Measurements from ENCODE around the gene CRACDL. TPM values are rescaled to one million over a fixed set of nuclear protein-coding genes. Genes with fewer than 3 reads are reported as not detected.
A peak's percentile ranks its signal among the peaks of the same experiment; 100 is the strongest.

CRACDL gene
- total RNA-seq, 1 donor from 2014 or later = 6.2 TPM

DNA sequence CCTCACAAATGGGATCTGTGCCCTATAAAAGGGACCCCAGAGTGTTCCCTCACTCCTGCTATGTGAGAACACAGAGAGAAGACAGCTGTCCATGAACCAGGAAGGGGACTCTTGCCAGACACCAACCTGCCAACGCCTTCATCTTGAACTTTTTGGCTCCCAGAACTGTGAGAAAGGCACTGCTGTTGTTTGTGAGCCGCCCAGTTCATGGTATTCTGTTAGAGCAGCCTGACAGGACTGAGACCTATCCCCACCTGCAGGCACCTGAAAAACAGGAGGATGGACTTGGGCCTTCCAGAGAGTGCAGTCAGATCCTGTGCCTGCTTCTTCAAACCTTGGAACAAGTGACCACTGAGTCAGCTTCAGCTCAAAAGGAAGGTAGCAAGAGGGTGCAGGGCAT lies 51.4 kb downstream of the CRACDL start:
- H3K27ac Mint-ChIP-seq = no peak overlapping the region
- no peaks in the 10 kb centered on the region for H3K4me1 Mint-ChIP-seq (ENCODE audit: unreplicated experiment)
- H3K9me3 Mint-ChIP-seq = peaks cover 13% of the 10 kb centered on the region
- peaks cover 4% of the 10 kb centered on the region for H3K27me3 Mint-ChIP-seq
- DNase-seq (ENCODE audit: extremely low spot score, unreplicated experiment) = peak; percentile 11
- H3K36me3 Mint-ChIP-seq = no peaks in the 10 kb centered on the region
- peak overlapping the region; percentile 27 for H3K4me3 Mint-ChIP-seq
- TF ChIP-seq, protein P1, sequence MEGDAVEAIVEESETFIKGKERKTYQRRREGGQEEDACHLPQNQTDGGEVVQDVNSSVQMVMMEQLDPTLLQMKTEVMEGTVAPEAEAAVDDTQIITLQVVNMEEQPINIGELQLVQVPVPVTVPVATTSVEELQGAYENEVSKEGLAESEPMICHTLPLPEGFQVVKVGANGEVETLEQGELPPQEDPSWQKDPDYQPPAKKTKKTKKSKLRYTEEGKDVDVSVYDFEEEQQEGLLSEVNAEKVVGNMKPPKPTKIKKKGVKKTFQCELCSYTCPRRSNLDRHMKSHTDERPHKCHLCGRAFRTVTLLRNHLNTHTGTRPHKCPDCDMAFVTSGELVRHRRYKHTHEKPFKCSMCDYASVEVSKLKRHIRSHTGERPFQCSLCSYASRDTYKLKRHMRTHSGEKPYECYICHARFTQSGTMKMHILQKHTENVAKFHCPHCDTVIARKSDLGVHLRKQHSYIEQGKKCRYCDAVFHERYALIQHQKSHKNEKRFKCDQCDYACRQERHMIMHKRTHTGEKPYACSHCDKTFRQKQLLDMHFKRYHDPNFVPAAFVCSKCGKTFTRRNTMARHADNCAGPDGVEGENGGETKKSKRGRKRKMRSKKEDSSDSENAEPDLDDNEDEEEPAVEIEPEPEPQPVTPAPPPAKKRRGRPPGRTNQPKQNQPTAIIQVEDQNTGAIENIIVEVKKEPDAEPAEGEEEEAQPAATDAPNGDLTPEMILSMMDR (conservative IDR thresholded peaks at IDR 0.05) = no peak

DNA sequence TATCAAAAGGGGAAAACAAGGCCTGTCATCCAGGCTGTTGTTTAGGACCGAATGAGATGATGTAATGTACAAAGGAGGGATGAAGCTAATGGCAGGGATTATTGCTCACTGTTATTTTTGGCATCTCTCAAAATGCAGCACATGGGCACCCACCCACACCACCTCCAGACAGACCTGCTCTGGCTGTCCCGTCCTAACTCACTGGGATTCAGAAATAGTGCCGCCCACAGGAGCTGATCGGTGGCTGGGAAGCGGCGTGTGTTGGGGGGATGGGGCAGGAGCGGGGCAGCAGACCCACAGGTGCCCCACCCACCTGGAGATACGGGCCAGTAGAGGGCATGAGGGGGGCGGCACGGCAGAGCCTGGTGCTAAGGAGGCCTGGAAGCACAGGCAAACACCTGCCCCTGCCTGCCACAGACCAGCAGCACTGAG lies 52.2 kb downstream of the CRACDL start:
- Mint-ChIP-seq H3K27ac (no peak overlapping the region), H3K9me3 (peaks cover 11% of the 10 kb centered on the region), H3K27me3 (peaks cover 4% of the 10 kb centered on the region), H3K4me1 (ENCODE audit: unreplicated experiment) (no peaks in the 10 kb centered on the region), H3K4me3 (no peak overlapping the region), H3K36me3 (no peaks in the 10 kb centered on the region)
- TF ChIP-seq, protein P1 (conservative IDR thresholded peaks at IDR 0.05) = no peak
- peak; percentile 40 for DNase-seq (ENCODE audit: extremely low spot score, unreplicated experiment)

DNA sequence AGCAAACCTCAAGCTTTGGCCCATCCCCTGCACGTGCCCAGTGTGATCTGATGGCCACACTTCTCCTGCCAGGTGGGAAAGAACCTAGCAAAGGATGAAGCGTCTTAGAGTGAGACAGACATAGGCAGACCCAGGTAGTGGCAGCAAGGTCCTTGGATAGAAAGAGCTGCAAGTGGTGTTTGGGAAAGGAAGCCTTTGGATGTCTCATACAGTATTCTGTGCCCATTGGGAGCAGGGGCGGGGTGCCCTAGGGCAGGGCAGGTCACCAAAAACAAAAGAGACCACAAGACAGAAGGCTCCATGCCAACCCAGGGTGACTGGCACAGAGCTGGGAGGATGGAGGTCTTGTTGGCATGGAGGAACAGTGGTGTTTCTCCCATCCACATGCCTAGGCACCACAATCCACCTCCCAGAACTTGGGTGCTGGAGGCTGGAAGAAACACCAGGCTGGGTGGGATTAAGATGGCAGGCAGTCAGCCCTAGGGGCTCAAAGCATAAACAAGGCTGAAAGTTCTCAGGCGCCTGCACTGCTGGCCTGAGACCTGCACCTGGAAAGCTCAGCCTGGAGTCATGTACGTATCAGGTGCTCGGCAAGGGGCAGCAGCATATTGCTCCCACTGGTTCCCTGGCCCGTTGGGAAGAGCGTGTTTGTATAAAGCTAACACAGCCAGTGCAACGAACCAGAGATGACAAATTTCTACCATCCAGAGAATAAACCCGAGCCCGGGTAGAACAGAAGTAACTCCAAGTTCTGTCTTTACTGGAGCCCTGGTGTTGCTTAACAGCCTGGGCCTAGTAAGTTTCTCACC lies 52.9 kb downstream of the CRACDL start:
- TF ChIP-seq, protein P1 (conservative IDR thresholded peaks at IDR 0.05) = no peak
- no peak overlapping the region for H3K4me3 Mint-ChIP-seq
- H3K36me3 Mint-ChIP-seq = no peaks in the 10 kb centered on the region
- H3K27me3 Mint-ChIP-seq = peaks cover under 1% of the 10 kb centered on the region
- H3K4me1 Mint-ChIP-seq (ENCODE audit: unreplicated experiment) = no peaks in the 10 kb centered on the region
- no peak overlapping the region for H3K27ac Mint-ChIP-seq
- peak; percentile 24 for DNase-seq (ENCODE audit: extremely low spot score, unreplicated experiment)
- H3K9me3 Mint-ChIP-seq = peaks cover 11% of the 10 kb centered on the region

DNA sequence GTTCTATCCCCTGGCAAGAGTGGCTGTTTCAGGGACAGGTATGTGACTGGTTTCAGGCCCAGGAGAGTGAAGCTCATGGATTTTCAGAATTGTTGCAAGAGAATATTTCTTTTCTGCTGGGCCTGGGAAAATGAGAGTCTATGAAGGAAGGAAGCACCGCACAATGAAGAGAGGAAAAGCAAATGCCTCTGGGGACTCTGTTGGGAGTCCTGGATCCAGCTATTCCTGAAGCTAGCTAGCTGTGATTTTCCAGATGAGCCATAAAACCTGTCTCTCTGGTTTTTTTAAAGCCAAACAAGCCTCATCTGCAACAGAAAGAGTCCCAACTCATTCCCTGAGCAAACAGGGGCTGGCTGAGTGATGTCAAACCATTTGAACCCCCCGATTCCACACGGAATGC lies 53.7 kb downstream of the CRACDL start:
- Mint-ChIP-seq H3K4me3 (no peak overlapping the region), H3K9me3 (peaks cover 11% of the 10 kb centered on the region), H3K36me3 (no peaks in the 10 kb centered on the region), H3K4me1 (ENCODE audit: unreplicated experiment) (no peaks in the 10 kb centered on the region), H3K27me3 (no peaks in the 10 kb centered on the region), H3K27ac (no peak overlapping the region)
- DNase-seq (ENCODE audit: extremely low spot score, unreplicated experiment) = peak; percentile 16
- TF ChIP-seq, protein P1 (conservative IDR thresholded peaks at IDR 0.05) = no peak

DNA sequence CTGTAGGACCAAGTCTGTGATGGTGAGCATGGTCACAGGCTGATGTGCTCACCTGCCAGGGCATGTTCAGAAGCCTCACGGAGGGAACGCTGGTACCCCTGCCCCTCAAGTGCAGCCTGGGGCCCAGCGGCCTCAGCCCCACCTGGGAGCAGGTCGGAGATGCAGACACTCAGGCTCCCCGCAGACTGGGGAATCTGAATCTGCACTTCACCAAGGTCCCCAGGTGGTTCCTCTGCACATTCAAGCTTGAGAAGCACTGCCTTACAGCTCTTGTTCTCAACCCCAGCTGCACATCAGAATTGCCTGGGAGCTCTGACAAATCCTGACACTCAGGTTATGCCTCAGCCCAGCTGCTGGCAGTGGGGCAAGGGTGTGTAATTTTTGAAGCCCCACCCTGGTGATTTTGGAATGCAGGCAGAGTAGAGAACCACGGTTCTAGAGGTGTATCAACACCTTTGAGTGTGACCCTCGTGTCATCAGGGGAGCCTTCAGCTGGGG lies 54.8 kb downstream of the CRACDL start:
- DNase-seq (ENCODE audit: extremely low spot score, unreplicated experiment) = peak; percentile 29
- TF ChIP-seq, protein P1 (conservative IDR thresholded peaks at IDR 0.05) = no peak
- Mint-ChIP-seq H3K9me3 (peaks cover 7% of the 10 kb centered on the region), H3K27me3 (no peaks in the 10 kb centered on the region), H3K4me1 (ENCODE audit: unreplicated experiment) (peaks cover 4% of the 10 kb centered on the region), H3K4me3 (no peak overlapping the region), H3K36me3 (no peaks in the 10 kb centered on the region), H3K27ac (peak overlapping the region; percentile 34)

Measured in type B pancreatic cell (in vitro differentiated cells).